ENCODE measurements around the gene TRIM17. TPM values are rescaled to one million over a fixed set of nuclear protein-coding genes. Genes with fewer than 3 reads are reported as not detected.

TRIM17 gene
- total and polyA plus RNA-seq, 2 of the 13 experiments (the other 11 are each of a cell fraction or from before 2014, with no cell fraction given): 0.32 to 0.64 TPM

DNA sequence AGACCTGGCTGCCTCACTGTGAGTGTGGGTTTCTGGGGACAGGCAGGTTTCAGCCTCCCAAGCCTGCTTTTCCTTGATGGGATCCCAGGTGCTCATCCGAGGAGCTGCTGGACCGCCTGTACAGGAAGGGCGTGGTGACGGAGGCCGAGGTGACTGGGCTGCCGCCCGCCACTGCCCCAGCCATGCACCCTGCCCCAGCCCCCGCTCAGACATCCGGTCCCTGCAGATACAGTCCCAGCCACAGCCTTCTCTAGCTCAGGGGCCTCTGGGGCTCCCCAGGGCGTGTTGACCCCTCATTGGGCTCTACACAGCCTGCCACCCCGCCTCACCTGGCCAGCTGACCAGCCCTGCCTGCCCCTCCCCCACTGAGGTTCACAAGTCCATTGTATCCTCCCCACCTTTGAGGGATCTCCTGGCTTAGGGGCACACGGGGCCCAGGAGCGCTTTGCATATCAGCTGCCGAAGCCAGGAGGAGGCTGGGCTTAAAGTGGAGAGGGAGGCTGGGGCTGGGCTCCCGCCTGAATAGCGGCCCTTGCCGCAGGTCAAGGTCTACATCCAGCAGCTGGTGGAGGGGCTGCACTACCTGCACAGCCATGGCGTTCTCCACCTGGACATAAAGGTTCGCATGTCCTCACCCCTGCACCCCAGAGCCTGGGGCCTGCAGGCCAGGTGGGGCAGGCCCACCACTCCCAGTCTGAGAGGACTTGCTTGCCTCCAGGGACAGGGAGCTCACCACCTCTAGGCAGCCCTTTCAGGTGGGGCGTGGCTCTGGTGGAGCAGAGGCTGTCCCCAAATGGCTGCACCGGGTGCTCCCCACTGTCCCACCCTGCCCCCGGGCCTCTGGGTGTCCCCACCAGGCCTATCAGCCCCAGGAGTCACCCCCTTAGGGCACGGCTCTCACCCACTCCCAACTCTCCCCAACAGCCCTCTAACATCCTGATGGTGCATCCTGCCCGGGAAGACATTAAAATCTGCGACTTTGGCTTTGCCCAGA is 48.6 kb downstream of the TRIM17 start (continued):
- TF ChIP-seq, protein P1, sequence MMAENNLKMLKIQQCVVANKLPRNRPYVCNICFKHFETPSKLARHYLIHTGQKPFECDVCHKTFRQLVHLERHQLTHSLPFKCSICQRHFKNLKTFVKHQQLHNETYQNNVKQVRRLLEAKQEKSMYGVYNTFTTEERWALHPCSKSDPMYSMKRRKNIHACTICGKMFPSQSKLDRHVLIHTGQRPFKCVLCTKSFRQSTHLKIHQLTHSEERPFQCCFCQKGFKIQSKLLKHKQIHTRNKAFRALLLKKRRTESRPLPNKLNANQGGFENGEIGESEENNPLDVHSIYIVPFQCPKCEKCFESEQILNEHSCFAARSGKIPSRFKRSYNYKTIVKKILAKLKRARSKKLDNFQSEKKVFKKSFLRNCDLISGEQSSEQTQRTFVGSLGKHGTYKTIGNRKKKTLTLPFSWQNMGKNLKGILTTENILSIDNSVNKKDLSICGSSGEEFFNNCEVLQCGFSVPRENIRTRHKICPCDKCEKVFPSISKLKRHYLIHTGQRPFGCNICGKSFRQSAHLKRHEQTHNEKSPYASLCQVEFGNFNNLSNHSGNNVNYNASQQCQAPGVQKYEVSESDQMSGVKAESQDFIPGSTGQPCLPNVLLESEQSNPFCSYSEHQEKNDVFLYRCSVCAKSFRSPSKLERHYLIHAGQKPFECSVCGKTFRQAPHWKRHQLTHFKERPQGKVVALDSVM (CRISPR knock-in tag; IDR thresholded peaks at IDR 0.05): peak; percentile 88
- TF ChIP-seq ZNF274 (CRISPR knock-in tag; IDR thresholded peaks at IDR 0.05): peak; percentile 42; the same call in 1 of the 2 replicates
- TF ChIP-seq TBX2 (CRISPR knock-in tag; IDR thresholded peaks at IDR 0.05; ENCODE audit: borderline replicate concordance): no peak
- TF ChIP-seq, protein P2, sequence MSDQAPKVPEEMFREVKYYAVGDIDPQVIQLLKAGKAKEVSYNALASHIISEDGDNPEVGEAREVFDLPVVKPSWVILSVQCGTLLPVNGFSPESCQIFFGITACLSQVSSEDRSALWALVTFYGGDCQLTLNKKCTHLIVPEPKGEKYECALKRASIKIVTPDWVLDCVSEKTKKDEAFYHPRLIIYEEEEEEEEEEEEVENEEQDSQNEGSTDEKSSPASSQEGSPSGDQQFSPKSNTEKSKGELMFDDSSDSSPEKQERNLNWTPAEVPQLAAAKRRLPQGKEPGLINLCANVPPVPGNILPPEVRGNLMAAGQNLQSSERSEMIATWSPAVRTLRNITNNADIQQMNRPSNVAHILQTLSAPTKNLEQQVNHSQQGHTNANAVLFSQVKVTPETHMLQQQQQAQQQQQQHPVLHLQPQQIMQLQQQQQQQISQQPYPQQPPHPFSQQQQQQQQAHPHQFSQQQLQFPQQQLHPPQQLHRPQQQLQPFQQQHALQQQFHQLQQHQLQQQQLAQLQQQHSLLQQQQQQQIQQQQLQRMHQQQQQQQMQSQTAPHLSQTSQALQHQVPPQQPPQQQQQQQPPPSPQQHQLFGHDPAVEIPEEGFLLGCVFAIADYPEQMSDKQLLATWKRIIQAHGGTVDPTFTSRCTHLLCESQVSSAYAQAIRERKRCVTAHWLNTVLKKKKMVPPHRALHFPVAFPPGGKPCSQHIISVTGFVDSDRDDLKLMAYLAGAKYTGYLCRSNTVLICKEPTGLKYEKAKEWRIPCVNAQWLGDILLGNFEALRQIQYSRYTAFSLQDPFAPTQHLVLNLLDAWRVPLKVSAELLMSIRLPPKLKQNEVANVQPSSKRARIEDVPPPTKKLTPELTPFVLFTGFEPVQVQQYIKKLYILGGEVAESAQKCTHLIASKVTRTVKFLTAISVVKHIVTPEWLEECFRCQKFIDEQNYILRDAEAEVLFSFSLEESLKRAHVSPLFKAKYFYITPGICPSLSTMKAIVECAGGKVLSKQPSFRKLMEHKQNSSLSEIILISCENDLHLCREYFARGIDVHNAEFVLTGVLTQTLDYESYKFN (CRISPR knock-in tag; conservative IDR thresholded peaks at IDR 0.05): peak; percentile 80
- TF ChIP-seq ZNF564 (CRISPR knock-in tag; IDR thresholded peaks at IDR 0.05): no peak
- TF ChIP-seq NONO (IDR thresholded peaks at IDR 0.05): no peak
- peak; percentile 36; the same call in 1 of the 2 replicates for TF ChIP-seq NONO (CRISPR knock-in tag; conservative IDR thresholded peaks at IDR 0.05)
- peak; percentile 28; the same call in 1 of the 2 replicates for TF ChIP-seq ZNF430 (CRISPR knock-in tag; IDR thresholded peaks at IDR 0.05)
- peak; percentile 93 for TF ChIP-seq ZMYM3 (CRISPR knock-in tag; IDR thresholded peaks at IDR 0.05)
- TF ChIP-seq SATB2 (CRISPR knock-in tag; IDR thresholded peaks at IDR 0.05): no peak
- TF ChIP-seq, protein P3, sequence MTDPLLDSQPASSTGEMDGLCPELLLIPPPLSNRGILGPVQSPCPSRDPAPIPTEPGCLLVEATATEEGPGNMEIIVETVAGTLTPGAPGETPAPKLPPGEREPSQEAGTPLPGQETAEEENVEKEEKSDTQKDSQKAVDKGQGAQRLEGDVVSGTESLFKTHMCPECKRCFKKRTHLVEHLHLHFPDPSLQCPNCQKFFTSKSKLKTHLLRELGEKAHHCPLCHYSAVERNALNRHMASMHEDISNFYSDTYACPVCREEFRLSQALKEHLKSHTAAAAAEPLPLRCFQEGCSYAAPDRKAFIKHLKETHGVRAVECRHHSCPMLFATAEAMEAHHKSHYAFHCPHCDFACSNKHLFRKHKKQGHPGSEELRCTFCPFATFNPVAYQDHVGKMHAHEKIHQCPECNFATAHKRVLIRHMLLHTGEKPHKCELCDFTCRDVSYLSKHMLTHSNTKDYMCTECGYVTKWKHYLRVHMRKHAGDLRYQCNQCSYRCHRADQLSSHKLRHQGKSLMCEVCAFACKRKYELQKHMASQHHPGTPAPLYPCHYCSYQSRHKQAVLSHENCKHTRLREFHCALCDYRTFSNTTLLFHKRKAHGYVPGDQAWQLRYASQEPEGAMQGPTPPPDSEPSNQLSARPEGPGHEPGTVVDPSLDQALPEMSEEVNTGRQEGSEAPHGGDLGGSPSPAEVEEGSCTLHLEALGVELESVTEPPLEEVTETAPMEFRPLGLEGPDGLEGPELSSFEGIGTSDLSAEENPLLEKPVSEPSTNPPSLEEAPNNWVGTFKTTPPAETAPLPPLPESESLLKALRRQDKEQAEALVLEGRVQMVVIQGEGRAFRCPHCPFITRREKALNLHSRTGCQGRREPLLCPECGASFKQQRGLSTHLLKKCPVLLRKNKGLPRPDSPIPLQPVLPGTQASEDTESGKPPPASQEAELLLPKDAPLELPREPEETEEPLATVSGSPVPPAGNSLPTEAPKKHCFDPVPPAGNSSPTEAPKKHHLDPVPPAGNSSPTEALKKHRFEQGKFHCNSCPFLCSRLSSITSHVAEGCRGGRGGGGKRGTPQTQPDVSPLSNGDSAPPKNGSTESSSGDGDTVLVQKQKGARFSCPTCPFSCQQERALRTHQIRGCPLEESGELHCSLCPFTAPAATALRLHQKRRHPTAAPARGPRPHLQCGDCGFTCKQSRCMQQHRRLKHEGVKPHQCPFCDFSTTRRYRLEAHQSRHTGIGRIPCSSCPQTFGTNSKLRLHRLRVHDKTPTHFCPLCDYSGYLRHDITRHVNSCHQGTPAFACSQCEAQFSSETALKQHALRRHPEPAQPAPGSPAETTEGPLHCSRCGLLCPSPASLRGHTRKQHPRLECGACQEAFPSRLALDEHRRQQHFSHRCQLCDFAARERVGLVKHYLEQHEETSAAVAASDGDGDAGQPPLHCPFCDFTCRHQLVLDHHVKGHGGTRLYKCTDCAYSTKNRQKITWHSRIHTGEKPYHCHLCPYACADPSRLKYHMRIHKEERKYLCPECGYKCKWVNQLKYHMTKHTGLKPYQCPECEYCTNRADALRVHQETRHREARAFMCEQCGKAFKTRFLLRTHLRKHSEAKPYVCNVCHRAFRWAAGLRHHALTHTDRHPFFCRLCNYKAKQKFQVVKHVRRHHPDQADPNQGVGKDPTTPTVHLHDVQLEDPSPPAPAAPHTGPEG (CRISPR knock-in tag; IDR thresholded peaks at IDR 0.05): no peak
- TF ChIP-seq HIVEP1 (CRISPR knock-in tag; IDR thresholded peaks at IDR 0.05): 0 out of 2 replicates have a peak, but pooled peaks have one; percentile 44
- peak; percentile 74 for TF ChIP-seq HNF4A (CRISPR knock-in tag; IDR thresholded peaks at IDR 0.05)
- peak; percentile 66; the same call in 1 of the 2 replicates for TF ChIP-seq ZSCAN25 (CRISPR knock-in tag; IDR thresholded peaks at IDR 0.05)
